Panc1 (cell line): Measurements from ENCODE around the gene PSMB7. TPM values are rescaled to one million over a fixed set of nuclear protein-coding genes. Genes with fewer than 3 reads are reported as not detected.
A peak's percentile ranks its signal among the peaks of the same experiment; 100 is the strongest.

Source experiments
- ATAC-seq: fragments of 200-7000 bp; cut with Tn5 transposase; 2 replicates; pipeline ENCODE4 v1.9.1; 2020; ENCODE audit warnings: mild to moderate bottlenecking, moderate library complexity
- BruUV-seq: library from RNA; stranded (reverse); fragments of 400-500 nt; replicated peaks from 2 replicates; lab custom pipeline; 2021; lab: Mats Ljungman, UMichigan
- CTCF ChIA-PET: fragments of 300-600 bp; sonication (Branson Sonifier 250); formaldehyde crosslinking; loops from one replicate; lab custom pipeline; 2022; ENCODE audit warnings: antibody characterized with exemption; lab: Charles Lee
- POLR2A ChIA-PET: fragments of 300-600 bp; sonication (Branson Sonifier 250); formaldehyde crosslinking; loops from one replicate; lab custom pipeline; 2022; ENCODE audit warnings: antibody characterized with exemption; lab: Charles Lee
- DNase-seq: peaks from one replicate; pipeline ENCODE4 v3.0.0-alpha.2; 2010; ENCODE audit warnings: low read depth, low spot score
- H3K27ac ChIP-seq: 2 replicates; pipeline ENCODE4 v1.5.1; 2011; ENCODE audit warnings: mild to moderate bottlenecking, low read length, inconsistent platforms
- H3K27me3 ChIP-seq: fragments of 200-500 bp; sonication (Bioruptor generic); 2 replicates; pipeline ENCODE4 v1.6.0; 2014; ENCODE audit warnings: low read length, inconsistent platforms; ENCODE audit not compliant: control insufficient read depth, insufficient read depth
- H3K36me3 ChIP-seq: fragments of 200-500 bp; sonication (Bioruptor generic); 2 replicates; pipeline ENCODE4 v1.5.1; 2014; ENCODE audit warnings: inconsistent platforms, mild to moderate bottlenecking, low read length, moderate library complexity; ENCODE audit not compliant: control insufficient read depth, insufficient read depth
- H3K4me1 ChIP-seq: 2 replicates; pipeline ENCODE4 v1.5.1; 2011; ENCODE audit warnings: inconsistent platforms, mild to moderate bottlenecking, low read length, moderate library complexity; ENCODE audit not compliant: control insufficient read depth, insufficient read depth
- H3K4me3 ChIP-seq, 2 experiments: 2 replicates each; pipeline ENCODE4 v1.5.1; 2011 to 2012; ENCODE audit warnings: low read depth in 2 of 2, low read length in 2 of 2, mild to moderate bottlenecking in 2 of 2, inconsistent platforms in 1 of 2, moderate library complexity in 1 of 2
- H3K9me3 ChIP-seq: fragments of 200-500 bp; sonication (Bioruptor generic); 2 replicates; pipeline ENCODE4 v1.5.1; 2014; ENCODE audit warnings: low read depth, mild to moderate bottlenecking, inconsistent platforms, low read length, moderate library complexity; ENCODE audit not compliant: control insufficient read depth, insufficient read depth
- POLR2AphosphoS5 ChIP-seq: IDR thresholded peaks from 2 replicates; pipeline ENCODE4 v1.6.1; 2012; ENCODE audit warnings: mild to moderate bottlenecking, low read depth, low read length, moderate library complexity
- REST ChIP-seq, 2 experiments: IDR thresholded peaks; 2 replicates each; pipeline ENCODE4 v1.6.1; 2011 to 2012; ENCODE audit warnings: low read depth in 2 of 2, control low read depth in 1 of 2, low read length in 1 of 2, mild to moderate bottlenecking in 1 of 2, moderate library complexity in 1 of 2; ENCODE audit not compliant: insufficient read depth in 1 of 2
- SIN3A ChIP-seq: IDR thresholded peaks from 2 replicates; pipeline ENCODE4 v1.6.1; 2012; ENCODE audit warnings: low read depth, mild to moderate bottlenecking, low read length, moderate library complexity, borderline replicate concordance; ENCODE audit not compliant: insufficient read depth
- TCF7L2 ChIP-seq: IDR thresholded peaks from 2 replicates; pipeline ENCODE4 v1.6.1; 2011; ENCODE audit warnings: mild to moderate bottlenecking, low read depth, low read length, inconsistent platforms
- in situ Hi-C: cut with HindIII; loops from 2 replicates; pipeline ENCODE4 v1.10.0; 2016; ENCODE audit warnings: low sequenced_read_pairs, low pct_unique_long_range_greater_than_20kb
- intact Hi-C: fragments of 100-400 bp; cut with micrococcal nuclease; formaldehyde crosslinking; loops from one replicate; pipeline ENCODE4 v1.10.0; 2022; ENCODE audit not compliant: unreplicated experiment
- total RNA-seq: library from RNA; stranded (reverse); gene quantifications from one replicate; pipeline ENCODE4 v1.2.1, GENCODE V29; 2021; ENCODE audit not compliant: unreplicated experiment
- TF ChIP-seq, protein P1 (sequence below): fragments of 450-650 bp; IDR thresholded peaks from 2 replicates; pipeline ENCODE4 v1.5.1; 2017; ENCODE audit warnings: mild to moderate bottlenecking

PSMB7 gene
- total RNA-seq, 1 experiment from 2014 or later: 167 TPM

- no peaks in the 10 kb centered on the region for H3K36me3 ChIP-seq
- no peaks in the 10 kb centered on the region for H3K27me3 ChIP-seq
- in situ Hi-C loops: no loop called here
- H3K4me3 ChIP-seq: no peak overlapping the region
- BruUV-seq: no TSS peak
- H3K27ac ChIP-seq: no peak overlapping the region
- CTCF ChIA-PET: no interaction called here
- POLR2A ChIA-PET: no interaction called here
- DNase-seq: no peak
- intact Hi-C loops: no loop called here
- no peak for TF ChIP-seq REST (IDR thresholded peaks at IDR 0.05; ENCODE audit: insufficient read depth in 1 of 2, low read depth in 2 of 2, low read length in 1 of 2)
- TF ChIP-seq SIN3A: no peak
- no peak for TF ChIP-seq POLR2AphosphoS5
- no peak for TF ChIP-seq TCF7L2
- TF ChIP-seq, protein P1, sequence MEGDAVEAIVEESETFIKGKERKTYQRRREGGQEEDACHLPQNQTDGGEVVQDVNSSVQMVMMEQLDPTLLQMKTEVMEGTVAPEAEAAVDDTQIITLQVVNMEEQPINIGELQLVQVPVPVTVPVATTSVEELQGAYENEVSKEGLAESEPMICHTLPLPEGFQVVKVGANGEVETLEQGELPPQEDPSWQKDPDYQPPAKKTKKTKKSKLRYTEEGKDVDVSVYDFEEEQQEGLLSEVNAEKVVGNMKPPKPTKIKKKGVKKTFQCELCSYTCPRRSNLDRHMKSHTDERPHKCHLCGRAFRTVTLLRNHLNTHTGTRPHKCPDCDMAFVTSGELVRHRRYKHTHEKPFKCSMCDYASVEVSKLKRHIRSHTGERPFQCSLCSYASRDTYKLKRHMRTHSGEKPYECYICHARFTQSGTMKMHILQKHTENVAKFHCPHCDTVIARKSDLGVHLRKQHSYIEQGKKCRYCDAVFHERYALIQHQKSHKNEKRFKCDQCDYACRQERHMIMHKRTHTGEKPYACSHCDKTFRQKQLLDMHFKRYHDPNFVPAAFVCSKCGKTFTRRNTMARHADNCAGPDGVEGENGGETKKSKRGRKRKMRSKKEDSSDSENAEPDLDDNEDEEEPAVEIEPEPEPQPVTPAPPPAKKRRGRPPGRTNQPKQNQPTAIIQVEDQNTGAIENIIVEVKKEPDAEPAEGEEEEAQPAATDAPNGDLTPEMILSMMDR: no peak
- H3K9me3 ChIP-seq: no peaks in the 10 kb centered on the region
- H3K4me1 ChIP-seq: no peaks in the 10 kb centered on the region
- ATAC-seq: no peak
Measured at GRCh38 chr9:124457079-124457886, 42.0 kb upstream of the PSMB7 start.

DNA sequence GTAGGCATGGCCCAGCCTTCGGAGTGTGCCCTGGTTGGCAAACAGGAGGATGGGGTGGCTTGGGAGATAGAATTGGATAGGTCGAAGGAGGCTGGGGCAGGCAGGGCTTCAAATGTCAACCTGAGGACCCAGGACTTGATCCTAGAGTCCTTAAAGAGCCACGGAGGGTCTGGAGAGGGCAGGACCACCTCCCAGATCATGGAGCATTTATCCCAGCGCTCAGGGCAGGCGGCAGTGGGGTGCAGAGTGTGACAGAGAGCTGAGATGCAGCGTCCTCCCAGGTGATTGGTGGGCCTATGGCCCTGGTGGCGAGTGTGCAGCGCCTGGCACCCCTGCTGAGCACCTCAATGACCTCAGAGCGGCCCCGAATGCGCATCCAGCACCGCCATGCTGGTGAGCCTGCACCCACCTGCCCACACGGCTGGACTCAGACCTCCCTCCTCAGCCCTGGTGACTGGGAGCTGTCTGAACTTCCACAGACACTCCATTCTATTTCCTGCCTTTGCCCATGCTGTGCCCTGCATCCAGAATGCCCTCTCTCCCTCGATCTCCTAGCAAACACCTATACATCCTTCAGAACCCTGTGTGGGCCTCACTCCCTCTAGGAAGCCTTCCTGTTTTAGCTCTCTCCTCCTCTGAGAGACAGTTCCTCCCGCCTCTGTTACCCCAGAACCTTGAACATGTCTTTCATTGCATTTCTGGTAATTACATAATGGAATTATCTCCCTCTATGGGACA is 41.3 kb upstream of the PSMB7 start:
- Histone ChIP-seq H3K27ac (no peak overlapping the region), H3K4me1 (no peaks in the 10 kb centered on the region), H3K27me3 (no peaks in the 10 kb centered on the region), H3K4me3 (no peak overlapping the region), H3K36me3 (no peaks in the 10 kb centered on the region), H3K9me3 (no peaks in the 10 kb centered on the region)
- ATAC-seq (0 out of 2 replicates have a peak, but pooled peaks have one; percentile 24), DNase-seq (no peak)
- in situ Hi-C loops (no loop called here), intact Hi-C loops (no loop called here)
- CTCF ChIA-PET: no interaction called here
- TF ChIP-seq SIN3A (no peak), TCF7L2 (no peak)
- TF ChIP-seq, protein P1: no peak
- POLR2A ChIA-PET: no interaction called here
- BruUV-seq: no TSS peak
